Measurements from ENCODE around the gene GPR15.
A peak's percentile ranks its signal among the peaks of the same experiment; 100 is the strongest.

Gene GPR15

GRCh38 chr3:98532275-98532637 is 478 bp downstream of the GPR15 start:
- no peak for DNase-seq

DNA sequence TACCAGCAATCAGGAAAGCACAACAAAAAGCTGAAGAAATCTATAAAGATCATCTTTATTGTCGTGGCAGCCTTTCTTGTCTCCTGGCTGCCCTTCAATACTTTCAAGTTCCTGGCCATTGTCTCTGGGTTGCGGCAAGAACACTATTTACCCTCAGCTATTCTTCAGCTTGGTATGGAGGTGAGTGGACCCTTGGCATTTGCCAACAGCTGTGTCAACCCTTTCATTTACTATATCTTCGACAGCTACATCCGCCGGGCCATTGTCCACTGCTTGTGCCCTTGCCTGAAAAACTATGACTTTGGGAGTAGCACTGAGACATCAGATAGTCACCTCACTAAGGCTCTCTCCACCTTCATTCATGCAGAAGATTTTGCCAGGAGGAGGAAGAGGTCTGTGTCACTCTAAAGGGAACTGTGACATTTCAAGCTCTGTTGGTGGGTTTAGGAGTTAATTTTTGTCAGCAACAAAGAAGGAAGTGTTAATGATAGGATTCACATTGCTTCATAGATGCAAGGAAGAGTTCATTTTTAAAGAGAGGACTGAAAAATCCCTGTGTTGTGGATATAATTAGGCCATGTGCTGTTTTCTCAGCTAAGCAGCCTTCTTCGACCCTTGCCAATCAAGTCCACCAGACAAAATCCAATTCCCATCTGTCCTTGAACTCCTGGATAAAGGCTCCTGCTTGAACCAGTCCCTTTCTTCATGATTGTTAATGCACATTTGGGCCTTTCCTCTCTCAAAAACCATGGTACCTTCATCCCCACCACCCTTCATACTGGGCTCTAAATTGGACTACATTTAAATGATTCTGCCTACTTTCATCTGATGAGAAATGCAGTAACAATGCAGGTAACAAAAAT is 1.2 kb downstream of the GPR15 start:
- DNase-seq: no peak

GRCh38 chr3:98534168-98534567 is 2.4 kb downstream of the GPR15 start:
- DNase-seq: no peak

- DNase-seq: no peak
Observed at GRCh38 chr3:98534734-98535133, 3.0 kb downstream of the GPR15 start.

DNA sequence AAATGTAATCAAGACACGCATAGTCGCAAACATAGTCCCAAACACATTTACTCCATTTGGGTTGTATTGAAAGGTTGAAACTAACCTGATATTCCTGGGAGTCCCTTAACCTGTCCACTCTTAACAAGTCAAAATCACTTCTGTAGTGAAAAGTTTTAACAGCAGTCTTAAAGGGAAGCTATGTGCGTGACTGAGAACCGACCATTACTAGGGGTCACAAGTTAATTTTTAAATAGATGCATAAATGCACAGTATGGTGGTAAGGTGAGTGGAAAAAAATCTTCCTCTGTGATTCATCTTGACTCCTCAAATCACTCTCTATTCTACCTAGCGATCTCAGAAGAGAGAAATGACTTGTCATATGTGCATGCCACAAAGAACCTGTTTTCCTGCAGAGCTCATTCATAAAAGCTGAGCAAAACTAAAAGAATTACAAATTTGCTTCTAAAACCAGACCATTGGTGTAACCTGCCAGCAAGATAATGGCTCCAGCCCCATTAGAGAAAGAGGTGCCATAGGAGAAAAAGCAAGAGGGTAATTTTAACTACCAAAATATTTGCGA is 4.8 kb downstream of the GPR15 start:
- no peak for DNase-seq

DNA sequence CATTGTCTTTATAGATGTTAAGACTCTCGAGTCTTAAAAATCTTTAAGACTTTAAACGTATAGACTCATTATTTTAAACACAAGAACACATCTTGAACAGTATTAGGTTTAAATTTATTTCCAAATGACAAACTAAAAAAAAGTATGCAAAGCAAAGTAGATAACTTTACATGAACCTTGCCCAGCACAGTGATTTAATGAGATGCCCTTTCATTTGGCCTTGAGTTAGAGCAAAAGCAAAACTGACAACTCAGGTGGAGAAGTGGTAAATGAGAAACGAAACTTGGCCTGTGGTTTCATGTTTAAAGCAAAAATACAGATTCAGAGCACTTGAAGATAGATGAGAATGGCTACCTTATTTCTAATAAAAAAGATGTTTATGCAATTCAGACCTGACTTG is 8.6 kb downstream of the GPR15 start:
- DNase-seq: no peak

- DNase-seq: no peak
Observed at GRCh38 chr3:98541695-98542094, 9.9 kb downstream of the GPR15 start.

- no peak for DNase-seq
Observed at GRCh38 chr3:98542623-98543022, 10.8 kb downstream of the GPR15 start.

DNA sequence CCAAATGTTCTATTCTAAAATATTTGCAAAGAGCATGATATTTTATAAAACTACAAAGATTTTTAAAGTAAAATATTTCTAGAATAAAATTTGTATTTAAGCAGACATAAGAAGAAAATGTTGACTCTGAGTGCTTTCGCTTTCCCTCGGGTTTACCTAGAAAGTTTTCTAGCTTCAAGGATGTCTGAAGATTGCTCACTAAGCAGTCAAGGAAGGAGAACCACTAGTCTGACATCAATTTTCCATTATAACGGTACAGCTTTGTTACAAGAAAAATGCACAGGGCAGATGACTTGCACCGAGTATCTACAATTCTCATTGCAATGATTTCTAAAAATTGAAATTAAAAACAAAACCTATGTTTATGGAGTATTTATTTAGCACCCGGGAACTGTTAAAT is 14.2 kb downstream of the GPR15 start:
- no peak for DNase-seq

- no peak for DNase-seq
Observed at GRCh38 chr3:98548544-98548943, 16.8 kb downstream of the GPR15 start.

DNA sequence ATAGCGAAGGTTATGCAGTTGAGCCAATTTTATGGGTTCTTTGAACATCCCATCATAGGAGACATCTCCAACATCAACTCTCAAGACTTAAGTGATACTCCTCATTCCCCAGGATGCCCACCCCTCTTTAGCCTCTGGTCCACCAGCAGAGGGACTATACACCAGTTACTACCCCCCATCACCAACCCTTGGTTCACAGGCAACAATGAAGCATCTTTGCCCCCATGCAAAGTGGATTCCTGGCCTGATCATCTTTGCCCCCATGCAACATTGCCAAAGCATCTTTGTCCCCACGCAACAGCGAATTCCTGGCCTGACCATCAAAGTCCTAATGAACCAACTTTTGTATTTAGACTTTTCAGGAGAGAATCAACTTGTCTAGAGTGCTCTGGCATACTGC is 19.1 kb downstream of the GPR15 start:
- DNase-seq: no peak

DNA sequence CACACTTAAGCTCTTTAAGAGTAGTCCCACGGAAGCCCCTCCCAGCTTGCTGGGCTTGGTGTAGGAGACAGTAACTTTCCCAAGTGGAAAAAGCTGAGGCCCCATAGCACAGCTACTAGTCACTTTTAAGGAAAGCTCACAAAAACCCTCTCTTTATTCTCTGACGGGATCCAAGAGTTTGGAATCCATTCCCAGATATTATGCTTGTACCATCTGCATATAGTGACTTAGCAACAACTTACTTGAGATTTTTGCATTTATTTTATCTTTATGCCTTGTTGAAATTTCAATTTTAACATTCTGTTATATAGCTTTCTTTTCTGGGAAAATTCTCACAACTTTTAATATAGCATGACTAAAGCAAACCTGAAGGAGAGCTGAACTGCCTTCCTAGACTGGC is 19.5 kb downstream of the GPR15 start:
- DNase-seq: no peak

DNA sequence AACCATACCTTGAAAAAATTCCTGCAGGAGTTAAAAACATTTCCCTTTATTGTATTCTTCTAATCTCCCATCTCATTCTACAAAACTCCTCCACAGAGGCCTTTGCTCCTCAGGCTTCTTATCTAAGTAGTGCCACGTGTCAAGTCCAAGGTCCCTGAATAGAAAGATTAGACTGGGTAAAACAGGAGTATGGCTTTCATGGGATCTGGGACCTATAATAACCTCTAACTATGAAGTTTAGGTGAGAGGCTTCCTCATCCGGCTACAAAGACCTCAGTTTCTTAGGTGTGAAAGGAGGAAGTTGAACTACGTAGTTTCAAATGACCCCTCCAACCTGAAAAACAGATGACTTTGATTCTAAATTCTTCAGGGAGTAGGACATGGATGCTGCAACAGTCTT is 20.0 kb downstream of the GPR15 start:
- no peak for DNase-seq

GRCh38 chr3:98552232-98553020 is 20.6 kb downstream of the GPR15 start:
- DNase-seq: no peak

- no peak for DNase-seq
Observed at GRCh38 chr3:98553021-98553563, 21.3 kb downstream of the GPR15 start.

- DNase-seq: peak; percentile 62 to 85
Observed at GRCh38 chr3:98553753-98554152, 22.0 kb downstream of the GPR15 start.

DNA sequence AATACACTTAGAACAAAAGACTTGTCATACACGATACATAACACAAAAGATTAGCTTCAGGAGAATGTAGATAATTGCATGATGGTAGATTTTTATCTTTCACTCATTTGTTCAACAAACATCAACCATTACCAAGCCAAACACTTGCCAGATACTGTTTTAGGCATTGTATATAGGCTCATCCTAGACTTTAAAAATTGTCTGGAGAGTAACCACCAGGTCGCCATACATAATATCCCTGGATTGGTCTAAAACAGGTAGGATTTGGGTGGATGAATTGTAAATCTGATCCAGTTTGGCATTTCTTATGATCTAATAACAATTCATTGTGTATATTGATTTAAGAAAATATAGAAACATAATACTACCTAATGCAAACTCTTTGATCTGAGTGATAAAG is 22.8 kb downstream of the GPR15 start:
- DNase-seq: no peak

DNA sequence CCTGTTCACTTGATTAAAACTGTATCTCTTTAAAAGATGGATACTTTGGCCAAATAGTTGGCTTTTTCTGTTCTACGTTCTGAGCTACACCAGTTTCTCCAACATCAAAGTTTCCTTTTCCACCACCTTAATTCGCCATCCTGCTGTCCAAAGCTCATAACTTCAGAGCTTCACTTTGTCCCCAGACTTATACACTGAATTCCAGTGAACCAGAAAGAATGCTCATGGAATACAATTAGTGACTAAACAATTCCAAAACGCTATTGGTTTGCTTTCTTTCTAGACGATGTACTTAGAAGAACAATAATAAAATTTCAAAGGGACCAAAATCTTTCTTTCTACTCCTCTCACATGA is 23.2 kb downstream of the GPR15 start:
- DNase-seq: no peak

DNA sequence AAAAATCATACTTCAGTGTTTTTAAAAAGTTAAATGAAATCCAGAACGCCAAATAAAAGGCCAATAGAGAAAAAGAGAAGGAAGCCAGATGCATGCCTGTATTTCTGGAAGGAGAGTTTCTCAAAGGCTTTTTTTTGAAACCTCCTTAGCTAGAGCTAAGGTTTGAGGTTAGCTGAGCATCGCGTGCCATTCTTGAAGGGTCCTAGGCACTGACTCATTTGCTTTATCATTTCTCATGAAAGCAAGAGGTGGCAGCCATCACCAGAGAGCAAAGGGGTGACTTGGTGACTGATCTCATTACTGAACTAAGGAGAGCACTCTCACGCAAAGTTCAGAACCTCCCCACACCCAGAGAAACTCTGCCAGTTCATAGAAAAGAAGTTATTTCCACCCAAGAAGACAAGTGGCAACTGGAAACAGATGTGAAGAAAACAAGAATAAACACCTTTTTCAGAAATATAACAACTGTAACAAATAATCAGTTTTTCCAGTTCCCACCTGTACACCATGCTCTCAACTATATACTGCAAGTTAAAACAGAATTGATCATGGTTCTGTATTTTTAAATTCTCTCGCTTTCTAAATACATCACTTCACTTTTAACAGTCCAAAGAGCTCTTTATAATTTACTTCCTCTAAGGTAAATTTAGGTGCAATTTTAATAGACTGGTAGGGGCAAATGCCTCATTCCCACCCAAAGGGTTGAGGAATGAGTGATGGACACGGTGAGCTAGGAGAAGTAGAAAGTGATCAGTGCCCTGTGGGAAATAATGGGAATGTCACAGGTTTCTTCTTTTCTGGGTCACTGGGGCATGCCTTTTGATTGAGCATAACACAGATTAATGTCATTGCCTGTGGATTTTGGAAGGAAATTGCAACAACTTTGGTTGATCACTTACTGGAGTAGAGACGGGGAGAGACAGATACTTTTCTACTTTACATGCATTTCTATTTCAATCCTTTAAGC is 24.7 kb downstream of the GPR15 start:
- DNase-seq: no peak

GRCh38 chr3:98557324-98558010 is 25.7 kb downstream of the GPR15 start:
- DNase-seq: no peak

GRCh38 chr3:98558100-98558827 is 26.5 kb downstream of the GPR15 start:
- no peak for DNase-seq

Data from inflammatory macrophage (primary cell).